GM12892 (cell line): ENCODE measurements around the gene PCSK6.

Experiments
- POLR2A ChIP-seq: IDR thresholded peaks from 2 replicates; pipeline ENCODE4 v1.6.1; 2011; ENCODE audit warnings: low read depth, low read length, control low read depth
- POLR2AphosphoS5 ChIP-seq: IDR thresholded peaks from 2 replicates; pipeline ENCODE4 v1.6.1; 2011; ENCODE audit warnings: low read depth, low read length, control low read depth
- TAF1 ChIP-seq: IDR thresholded peaks from 2 replicates; pipeline ENCODE4 v1.6.1; 2011; ENCODE audit warnings: low read depth, mild to moderate bottlenecking, control low read depth, low read length, borderline replicate concordance

DNA sequence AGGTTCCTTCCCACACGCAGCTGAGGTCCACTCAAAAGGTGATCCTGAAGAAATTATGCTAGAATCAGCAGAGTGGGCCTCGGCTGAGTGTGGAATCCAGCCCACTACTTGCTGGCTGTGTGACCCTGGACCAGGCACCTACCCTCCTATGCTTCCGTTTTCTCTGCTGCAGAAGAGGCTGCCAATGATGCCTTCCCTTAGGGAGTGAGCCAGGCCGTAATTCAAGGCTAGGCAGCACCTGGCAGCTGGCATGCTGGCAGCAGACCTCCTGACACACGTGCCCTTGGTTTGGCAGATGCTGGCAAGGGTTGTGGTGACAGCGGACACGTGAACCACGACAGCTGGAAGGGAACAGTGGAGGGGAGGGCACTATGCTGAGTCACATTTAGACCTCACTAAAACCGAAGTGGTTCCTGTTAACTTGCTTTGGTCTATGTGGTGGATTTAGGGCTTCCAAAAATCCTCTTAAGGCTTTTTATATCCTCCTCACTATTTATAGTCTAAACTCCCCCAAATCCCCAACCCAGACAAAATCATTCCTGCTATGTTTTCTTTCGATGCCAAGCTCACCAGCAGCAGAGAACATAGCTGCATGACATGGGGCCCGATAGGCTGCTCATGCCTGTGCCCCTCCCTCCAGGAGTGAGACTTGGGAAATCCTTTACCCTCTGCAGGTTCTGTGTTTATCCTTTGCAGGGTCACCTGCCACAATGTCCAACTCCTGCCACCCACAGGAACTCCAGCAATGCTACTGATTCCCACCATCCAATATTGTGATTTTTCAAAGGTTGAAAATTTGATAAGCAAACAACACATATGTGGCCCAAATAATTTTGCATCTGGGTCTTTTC, 10.6 kb upstream of the PCSK6 start:
- TF ChIP-seq POLR2A (no peak), POLR2AphosphoS5 (no peak), TAF1 (no peak)
